GM19193 (cell line): Measurements from ENCODE around the gene TAOK1.

Experiments used
- POLR2A ChIP-seq: IDR thresholded peaks from 4 replicates; pipeline ENCODE4 v1.6.1; 2011; ENCODE audit not compliant: insufficient read depth, insufficient read length; ENCODE audit errors: extremely low read depth

TAOK1 gene

DNA sequence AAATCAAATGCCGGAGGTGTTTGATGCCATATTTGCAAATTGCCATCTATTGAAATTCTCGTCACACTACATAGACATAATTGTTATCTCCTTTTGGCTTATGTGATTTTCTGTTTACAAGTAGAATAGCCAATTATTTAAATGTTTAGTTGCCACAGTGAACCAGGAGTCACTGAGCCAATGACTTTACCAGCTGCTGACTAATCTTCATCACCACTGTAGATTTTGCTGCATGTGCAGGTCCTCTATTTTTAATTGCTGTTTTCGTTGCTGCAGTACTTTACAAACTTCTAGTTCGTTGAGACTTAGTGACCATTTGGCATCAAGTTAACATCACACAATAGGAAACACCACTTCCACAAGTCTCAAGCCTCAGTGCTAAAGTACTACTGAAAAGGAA is 153.9 kb downstream of the TAOK1 start:
- no peak for TF ChIP-seq POLR2A

DNA sequence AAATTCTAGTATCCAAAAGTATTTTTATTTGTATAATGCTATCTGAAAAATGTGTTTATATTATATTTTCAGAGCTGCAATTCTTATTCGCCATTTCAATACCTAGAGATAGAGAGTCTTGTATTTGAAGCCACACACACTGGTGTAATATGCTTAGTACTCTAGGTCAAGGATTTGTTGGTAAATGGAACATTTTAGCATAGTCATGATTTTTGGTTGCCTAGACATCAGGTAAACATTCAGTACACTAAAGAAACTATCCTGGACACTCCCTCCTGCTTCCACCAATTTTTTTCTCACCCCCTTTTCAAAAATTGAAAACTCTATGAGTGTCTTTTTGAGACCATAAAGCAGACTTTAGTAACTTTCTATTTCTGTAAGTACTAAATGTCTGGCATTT is 155.9 kb downstream of the TAOK1 start:
- no peak for TF ChIP-seq POLR2A

DNA sequence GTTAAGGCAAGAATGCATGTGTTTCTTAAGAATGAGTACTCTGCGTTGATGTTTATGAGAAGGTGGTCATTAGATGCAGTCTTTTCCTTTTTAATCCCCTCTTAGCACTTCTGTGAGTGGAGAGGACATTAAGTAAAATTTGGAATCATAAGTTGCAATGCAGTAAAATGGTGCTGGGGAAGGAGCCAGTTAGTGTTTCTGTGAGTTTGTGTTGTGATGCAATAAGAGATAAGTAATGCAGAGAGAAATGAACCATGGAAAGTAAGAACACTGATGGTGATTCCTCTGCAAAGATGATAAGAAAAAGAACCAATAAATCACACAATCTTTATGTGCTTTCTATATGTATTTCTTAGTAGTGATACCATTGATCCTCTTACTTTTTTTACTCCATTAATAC is 156.7 kb downstream of the TAOK1 start:
- no peak for TF ChIP-seq POLR2A

DNA sequence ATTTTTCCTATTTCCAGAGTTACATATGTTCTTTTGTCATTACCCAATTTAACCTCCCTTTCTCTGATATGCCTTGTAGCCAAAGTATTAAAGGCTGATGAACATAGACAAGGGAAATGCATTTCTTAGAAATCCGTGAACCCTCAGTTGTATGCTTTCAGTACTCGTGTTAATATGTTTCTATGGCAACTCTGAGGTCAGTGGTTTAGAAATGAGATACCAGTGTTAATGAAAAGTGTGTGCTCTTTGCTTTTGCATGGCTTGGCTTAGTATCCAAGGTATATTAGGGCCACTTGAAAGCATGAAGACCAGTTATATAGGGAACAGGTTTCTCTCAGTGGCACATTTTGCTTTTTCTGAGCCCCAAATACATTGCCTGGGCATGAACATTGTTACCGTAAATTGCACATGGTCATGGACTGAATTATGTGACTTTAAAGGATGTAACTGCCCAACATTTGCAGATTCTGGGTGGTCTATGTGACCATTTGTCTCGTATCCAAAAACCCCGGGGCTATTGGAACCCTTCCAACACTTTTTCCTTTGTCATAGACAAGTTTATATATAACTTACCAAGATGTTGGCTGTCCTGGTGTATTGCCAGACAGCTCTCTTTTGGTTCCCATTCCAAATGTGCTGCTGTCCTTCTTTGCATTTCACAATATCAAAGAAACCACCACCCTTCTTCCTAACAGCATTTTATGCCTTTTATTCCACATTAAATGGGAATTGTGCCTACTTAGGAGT is 159.2 kb downstream of the TAOK1 start:
- TF ChIP-seq POLR2A: no peak

DNA sequence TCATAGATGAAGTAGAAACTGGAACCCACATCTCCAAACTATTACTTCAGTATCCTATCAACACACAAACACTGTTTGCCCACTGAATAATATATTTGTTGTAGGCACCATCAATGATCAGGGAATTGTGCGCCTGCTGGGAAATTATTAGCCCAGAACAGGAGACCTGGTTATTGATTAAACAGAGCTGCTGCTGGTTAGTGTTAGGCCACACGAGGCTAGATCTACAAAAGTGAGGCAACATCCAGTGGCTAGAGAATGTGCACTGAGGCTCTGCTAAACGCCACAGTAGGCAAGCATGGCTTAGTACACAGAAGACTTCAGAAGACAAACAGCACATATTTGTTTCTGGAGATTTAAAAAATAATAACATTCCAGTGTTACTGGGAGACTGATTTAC is 165.7 kb downstream of the TAOK1 start:
- TF ChIP-seq POLR2A: no peak

DNA sequence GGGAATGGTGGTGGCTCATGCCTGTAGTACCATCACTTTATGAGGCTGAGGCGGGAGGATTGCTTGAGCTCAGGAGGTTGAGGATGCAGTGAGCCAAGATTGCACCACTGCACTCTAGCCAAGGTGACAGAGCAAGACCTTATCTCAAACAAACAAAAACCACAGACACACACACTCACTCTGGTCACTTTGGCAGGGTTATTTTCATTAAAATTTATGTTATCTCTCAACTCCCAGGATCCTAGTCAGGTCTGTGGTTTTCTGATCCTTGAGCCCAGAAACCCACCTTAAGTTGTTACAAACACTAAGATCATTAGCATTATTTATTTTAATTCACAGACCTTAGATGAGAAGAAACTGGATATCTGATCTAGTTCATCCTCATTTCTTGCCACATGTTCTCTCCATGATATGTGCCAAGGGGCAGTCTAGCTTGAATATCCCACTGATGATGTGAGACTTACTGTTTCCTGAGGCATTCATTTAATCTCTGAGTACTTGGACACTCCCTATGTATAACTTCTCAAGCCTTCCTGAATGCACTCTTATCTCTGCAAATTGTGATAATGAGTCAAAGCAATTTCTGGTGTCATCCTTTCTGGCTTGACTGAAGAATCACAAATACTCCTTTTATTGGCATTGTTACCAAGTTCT is 167.0 kb downstream of the TAOK1 start:
- no peak for TF ChIP-seq POLR2A

DNA sequence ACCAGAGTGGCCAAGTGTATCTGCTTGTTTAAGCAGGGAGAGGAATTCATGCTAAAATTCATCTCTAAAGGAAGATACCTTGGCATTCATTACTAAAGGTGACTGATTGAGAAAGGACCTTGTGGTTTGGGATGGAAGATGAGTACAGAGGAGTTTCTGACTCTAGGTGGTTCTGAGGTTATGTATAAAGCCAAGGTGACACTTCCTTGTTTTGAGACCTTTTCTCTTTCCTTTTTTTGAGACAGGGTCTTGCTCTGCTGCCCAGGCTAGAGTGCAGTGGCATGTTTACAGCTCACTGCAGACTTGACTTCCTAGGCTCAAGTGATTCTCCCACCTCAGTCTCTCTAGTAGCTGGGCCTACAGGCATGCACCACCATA is 167.6 kb downstream of the TAOK1 start:
- no peak for TF ChIP-seq POLR2A

DNA sequence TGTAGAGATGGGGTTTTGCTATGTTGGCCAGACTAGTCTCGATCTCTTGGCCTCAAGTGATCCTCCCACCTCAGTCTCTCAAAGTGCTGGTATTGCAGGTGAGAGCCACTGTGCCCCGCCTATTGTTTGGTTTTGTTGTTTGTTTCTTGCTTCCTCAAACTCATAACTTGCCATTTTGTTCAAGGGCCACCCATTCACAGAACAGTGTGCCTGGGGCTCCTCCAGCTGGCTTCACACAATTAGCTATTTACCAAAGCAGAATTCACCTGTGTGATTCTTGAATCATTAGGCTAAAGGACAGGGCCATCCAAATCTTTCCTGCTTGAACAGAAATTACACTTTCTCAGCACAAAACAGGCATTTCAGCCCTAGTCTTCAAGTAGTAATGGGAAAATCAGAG is 169.5 kb downstream of the TAOK1 start:
- TF ChIP-seq POLR2A: no peak

DNA sequence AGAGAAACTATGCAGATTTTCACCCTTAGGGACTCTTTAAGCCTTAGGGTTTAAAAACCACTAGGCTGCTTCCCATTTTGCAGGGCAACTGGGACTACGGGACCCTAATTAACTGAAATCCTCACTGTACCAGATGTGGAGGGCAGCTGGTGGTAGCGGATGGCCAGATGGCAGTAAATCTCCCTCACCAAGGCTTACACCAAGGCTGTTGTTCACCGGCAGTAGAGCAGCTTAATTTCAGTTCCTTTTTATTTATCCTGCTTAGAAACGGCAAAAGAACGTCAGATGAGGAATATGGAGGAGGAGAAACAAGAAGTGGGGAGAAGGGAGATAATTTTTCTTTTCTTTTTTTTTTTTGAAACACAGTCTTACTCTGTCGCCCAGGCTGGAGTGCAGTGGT is 170.2 kb downstream of the TAOK1 start:
- no peak for TF ChIP-seq POLR2A

DNA sequence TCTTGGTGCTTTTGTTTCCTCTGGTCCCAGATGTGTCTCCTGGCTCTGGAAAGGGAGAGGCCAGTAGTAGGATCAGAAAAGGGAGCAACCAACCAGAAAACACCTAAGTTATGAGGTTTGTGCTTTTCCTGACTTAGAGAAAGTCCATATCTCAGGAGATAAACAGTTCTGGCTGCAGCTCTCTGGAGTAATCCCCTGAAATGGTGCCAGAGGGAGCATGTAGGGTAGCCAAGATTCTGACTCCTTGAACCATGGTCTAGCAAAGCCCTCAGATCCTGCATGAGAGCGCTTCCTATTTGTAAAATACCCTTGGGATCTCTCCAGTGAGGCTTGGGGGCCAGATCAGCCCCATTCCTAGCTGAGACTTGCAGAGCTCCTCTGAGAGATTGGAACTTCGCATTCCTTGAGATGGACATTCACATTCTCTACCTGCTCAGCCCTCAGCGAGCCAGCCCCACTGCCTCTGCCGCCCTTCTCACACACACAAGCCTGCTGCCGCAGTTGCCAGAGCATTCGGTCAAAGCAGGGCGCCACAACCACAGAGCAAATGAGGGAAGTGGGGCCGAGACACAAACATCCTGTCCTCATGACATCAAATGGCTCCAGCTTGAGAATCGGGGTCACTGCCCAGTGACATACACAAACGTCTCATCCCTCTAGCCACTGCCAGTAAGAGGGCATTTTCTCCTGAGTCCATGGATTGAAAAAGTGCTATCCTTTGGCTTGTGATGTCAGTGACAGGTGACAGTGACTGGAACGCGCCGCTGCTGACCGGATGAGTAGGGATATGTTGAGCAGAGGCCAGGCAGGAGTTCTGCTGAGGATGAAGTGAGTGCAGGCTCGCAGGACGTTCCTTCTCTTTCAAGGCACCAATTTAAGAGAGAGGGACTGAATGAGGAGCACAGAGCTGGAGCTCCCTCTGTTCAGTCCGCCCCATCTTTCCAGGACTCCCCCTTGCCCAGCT is 171.7 kb downstream of the TAOK1 start:
- TF ChIP-seq POLR2A: no peak

DNA sequence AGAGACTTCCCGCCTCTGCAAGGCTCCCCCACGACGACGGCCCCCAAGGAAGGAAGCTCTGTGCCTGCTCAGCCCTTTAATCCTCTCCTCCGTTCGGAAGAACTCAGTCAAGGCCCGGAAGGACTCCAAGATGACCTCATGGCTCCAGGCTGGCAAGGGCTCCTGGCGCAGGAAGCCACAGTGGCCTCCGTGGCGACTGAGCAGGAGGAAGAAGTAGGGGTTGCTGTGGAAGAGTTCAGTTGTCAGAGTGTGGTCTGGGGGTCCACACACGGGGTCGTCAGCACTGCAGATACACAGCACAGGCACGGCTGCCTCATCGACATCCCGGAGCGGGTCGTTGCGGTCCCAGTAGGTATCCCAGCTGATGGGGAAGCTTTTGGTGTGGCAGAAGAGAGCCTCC is 172.5 kb downstream of the TAOK1 start:
- no peak for TF ChIP-seq POLR2A

DNA sequence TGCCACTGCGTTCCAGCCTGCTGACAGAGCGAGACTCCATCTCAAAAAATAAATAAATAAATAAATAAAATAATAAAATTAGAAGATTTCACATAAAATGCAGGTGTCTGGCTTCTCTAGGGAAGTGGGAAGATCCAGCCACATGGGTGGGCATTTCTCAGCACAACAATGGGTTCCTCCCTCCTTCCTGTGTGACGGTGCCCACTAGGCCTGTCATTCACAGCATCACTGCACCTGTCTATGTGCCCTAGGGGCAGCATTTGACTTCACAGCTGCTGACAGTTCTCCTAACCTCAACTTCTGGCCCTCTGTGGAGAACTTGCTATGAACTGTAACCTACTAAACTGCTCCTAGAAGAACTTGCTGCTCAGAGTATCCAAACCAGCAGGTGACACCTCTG is 173.7 kb downstream of the TAOK1 start:
- TF ChIP-seq POLR2A: no peak

DNA sequence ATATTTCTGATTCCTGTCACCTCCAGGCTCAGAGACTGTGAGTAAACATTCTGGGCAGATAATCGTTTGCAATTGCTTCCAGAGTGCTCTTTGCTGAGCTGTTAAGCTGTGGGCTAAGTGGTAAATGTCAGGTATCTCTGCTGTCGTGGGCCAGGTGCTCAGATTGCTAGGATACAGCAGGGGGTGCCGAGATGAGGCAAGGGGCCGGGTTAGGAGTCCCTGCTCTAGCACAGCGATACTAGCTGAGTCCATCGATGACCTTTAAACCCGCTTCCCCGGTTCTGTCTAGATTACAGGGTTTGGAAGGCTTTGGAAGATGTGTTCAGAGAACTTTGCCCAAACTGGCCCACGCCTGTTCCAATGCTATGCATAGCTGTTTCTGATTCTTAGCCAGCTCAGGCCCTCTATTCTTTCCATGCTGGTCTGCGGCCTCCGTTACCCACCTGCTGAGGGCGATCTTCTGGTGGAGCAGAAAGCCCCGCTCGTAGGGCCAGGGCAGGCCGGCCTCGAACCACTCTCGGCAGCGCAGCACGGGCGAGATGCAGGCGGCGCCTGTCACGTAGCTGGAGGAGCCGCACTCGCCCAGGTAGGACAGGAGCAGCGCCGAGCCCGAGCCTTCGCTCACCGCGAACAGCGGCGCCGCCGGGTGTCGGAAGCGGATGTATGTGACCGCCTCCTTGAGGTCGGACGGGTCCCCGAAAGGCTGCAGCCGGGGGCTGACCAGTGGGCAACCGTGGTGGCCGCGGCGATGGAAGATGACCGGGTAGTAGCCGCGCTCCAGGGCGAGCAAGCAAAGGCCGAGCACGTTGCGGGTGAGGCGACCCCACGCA is 175.7 kb downstream of the TAOK1 start:
- no peak for TF ChIP-seq POLR2A

DNA sequence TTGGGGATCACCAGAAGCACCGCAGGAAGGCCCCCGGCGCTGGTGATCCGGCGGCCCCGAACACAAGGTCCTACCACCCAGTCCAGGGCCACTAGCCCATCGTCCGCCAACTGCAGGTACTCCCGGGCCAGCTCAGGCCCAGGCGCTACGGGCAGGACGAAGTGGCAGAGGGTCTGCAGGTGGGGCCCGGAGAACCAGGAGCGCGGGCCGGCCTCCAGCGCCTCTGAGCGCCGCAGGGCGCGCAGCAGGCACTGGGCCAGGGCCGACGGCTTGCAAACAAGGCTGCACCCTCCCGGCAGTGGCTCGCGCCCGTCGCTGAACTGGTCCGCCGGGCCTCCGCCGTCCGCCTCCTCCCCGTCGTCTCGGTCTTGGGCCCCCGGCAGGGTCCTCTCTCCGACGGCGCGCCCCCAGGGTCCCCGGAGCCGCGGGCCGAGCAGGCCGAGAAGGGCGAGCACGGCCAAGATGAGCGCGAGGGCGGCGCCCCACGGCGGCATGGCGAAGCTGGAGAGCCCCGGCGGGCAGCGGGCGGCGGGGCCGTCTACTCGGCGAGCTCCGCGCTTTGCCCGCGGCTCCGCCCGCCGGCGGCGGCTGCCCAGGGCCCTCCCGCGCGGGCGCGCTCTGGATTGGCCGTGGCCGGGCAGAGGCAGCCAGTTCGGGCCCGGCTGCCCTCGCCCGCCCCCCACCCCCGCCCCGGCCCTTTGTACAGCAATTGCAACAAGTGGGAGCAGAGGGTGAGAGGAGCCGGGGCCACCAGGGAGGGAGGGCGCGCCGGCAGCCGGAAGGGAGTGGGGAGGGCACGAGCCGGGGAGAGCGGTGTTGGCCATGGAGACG is 176.5 kb downstream of the TAOK1 start, which contains the start of gene ABHD15:
Gene ABHD15 (minus strand): TSS at position 565 of the 831 bp plus-strand sequence. CDS start 71 bp downstream, at position 494.
- no peak for TF ChIP-seq POLR2A
